ENCODE measurements around the gene BTN1A1. TPM values are rescaled to one million over a fixed set of nuclear protein-coding genes. Genes with fewer than 3 reads are reported as not detected.
A peak's percentile ranks its signal among the peaks of the same experiment; 100 is the strongest.

BTN1A1 gene
- total RNA-seq, 1 donor, result not detected

GRCh38 chr6:26485112-26485780 is 14.9 kb upstream of the BTN1A1 start:
- no peak overlapping the region for H3K4me3 ChIP-seq (ENCODE audit: low read depth, low read length)
- TF ChIP-seq, protein P1, sequence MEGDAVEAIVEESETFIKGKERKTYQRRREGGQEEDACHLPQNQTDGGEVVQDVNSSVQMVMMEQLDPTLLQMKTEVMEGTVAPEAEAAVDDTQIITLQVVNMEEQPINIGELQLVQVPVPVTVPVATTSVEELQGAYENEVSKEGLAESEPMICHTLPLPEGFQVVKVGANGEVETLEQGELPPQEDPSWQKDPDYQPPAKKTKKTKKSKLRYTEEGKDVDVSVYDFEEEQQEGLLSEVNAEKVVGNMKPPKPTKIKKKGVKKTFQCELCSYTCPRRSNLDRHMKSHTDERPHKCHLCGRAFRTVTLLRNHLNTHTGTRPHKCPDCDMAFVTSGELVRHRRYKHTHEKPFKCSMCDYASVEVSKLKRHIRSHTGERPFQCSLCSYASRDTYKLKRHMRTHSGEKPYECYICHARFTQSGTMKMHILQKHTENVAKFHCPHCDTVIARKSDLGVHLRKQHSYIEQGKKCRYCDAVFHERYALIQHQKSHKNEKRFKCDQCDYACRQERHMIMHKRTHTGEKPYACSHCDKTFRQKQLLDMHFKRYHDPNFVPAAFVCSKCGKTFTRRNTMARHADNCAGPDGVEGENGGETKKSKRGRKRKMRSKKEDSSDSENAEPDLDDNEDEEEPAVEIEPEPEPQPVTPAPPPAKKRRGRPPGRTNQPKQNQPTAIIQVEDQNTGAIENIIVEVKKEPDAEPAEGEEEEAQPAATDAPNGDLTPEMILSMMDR (IDR thresholded peaks at IDR 0.05; ENCODE audit: insufficient read depth, low read length), result no peak
- DNase-seq (ENCODE audit: low read depth), result no peak

DNA sequence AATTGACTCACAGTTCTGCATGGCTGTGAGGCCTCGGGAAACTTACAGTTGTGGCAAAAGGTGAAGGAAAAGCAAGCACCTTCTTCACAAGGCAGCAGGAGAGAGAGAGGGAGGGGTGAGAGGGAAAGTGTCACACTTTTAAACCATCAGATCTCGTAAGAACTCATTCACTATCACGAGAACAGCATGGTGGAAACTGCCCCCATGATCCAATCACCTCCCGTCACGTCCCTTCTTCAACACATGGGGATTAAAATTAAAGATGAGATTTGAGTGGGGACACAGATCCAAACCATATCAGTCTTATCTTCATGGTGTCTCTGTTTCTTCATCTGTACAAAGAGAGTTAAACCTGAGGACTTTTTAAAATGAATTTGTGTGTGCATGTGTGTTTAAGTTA is 13.7 kb upstream of the BTN1A1 start:
- DNase-seq (ENCODE audit: low read depth), result no peak
- TF ChIP-seq, protein P1 (IDR thresholded peaks at IDR 0.05; ENCODE audit: insufficient read depth, low read length), result no peak
- no peak overlapping the region for H3K4me3 ChIP-seq (ENCODE audit: low read depth, low read length)

GRCh38 chr6:26487466-26487865 is 12.6 kb upstream of the BTN1A1 start:
- TF ChIP-seq, protein P1 (IDR thresholded peaks at IDR 0.05; ENCODE audit: insufficient read depth, low read length), result no peak
- DNase-seq (ENCODE audit: low read depth), result no peak

GRCh38 chr6:26489996-26490964 is 9.8 kb upstream of the BTN1A1 start:
- H3K4me3 ChIP-seq (ENCODE audit: low read depth, low read length), result no peak overlapping the region
- TF ChIP-seq, protein P1 (IDR thresholded peaks at IDR 0.05; ENCODE audit: insufficient read depth, low read length), result no peak
- DNase-seq (ENCODE audit: low read depth), result no peak

More at GRCh38 chr6:26487466-26487865, 12.6 kb upstream of the BTN1A1 start:
- no peak overlapping the region for H3K4me3 ChIP-seq (ENCODE audit: low read depth, low read length)

DNA sequence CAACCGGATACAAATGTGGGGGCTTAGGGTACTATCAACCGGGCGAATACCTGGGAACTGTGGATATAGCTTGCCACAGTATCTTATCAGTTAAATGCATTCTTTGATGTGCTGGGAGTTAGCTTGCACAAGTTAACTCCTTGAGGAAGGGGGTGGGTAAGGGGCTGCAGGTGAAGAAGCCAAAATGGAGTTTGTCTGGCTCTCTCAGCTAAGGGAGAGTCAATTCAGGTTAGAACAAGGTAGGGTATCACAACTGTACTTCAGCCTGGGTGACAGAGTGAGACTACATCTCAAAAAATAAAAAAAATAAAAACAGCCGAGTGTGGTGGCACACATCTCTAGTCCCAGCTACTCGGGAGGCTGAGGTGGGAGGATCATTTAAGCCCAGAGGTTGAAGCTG is 8.5 kb upstream of the BTN1A1 start:
- TF ChIP-seq, protein P1 (IDR thresholded peaks at IDR 0.05; ENCODE audit: insufficient read depth, low read length), result no peak
- H3K4me3 ChIP-seq (ENCODE audit: low read depth, low read length), result no peak overlapping the region
- no peak for DNase-seq (ENCODE audit: low read depth)

GRCh38 chr6:26493258-26493657 is 6.8 kb upstream of the BTN1A1 start:
- no peak overlapping the region for H3K4me3 ChIP-seq (ENCODE audit: low read depth, low read length)
- TF ChIP-seq, protein P1 (IDR thresholded peaks at IDR 0.05; ENCODE audit: insufficient read depth, low read length), result peak; percentile 42
- DNase-seq (ENCODE audit: low read depth), result peak; percentile 54
